Trophoblast cell (in vitro differentiated cells and primary cell): ENCODE measurements around the gene SLC22A14.

Experiments
- DNase-seq, 2 donors: peaks; one replicate each; pipeline ENCODE4 v3.0.0-alpha.2; 2016
- H2AFZ ChIP-seq: 2 replicates; pipeline ENCODE4 v1.6.1; 2013; ENCODE audit warnings: low read length, moderate library complexity, mild to moderate bottlenecking; ENCODE audit not compliant: insufficient read depth, poor library complexity
- H2AK5ac ChIP-seq: 2 replicates; pipeline ENCODE4 v1.6.1; 2013; ENCODE audit warnings: mild to moderate bottlenecking, low read length
- H2BK120ac ChIP-seq: 2 replicates; pipeline ENCODE4 v1.6.1; 2013; ENCODE audit warnings: low read length, mild to moderate bottlenecking, moderate library complexity; ENCODE audit not compliant: insufficient read depth, poor library complexity
- H2BK12ac ChIP-seq: 2 replicates; pipeline ENCODE4 v1.6.1; 2013; ENCODE audit warnings: mild to moderate bottlenecking, low read length, moderate library complexity
- H2BK5ac ChIP-seq: 2 replicates; pipeline ENCODE4 v1.6.1; 2013; ENCODE audit warnings: low read length, low read depth, moderate library complexity, mild to moderate bottlenecking; ENCODE audit not compliant: poor library complexity
- H3K14ac ChIP-seq: 2 replicates; pipeline ENCODE4 v1.6.1; 2013; ENCODE audit warnings: mild to moderate bottlenecking, low read length
- H3K18ac ChIP-seq: 2 replicates; pipeline ENCODE4 v1.6.1; 2013; ENCODE audit warnings: mild to moderate bottlenecking, low read length
- H3K23ac ChIP-seq: 2 replicates; pipeline ENCODE4 v1.6.1; 2013; ENCODE audit warnings: low read length
- H3K27ac ChIP-seq: 2 replicates; pipeline ENCODE4 v1.5.1; 2013; ENCODE audit warnings: low read depth, mild to moderate bottlenecking, inconsistent platforms, low read length, moderate library complexity
- H3K27me3 ChIP-seq: 2 replicates; pipeline ENCODE4 v1.6.1; 2013; ENCODE audit warnings: inconsistent platforms, mild to moderate bottlenecking, low read length, moderate library complexity; ENCODE audit not compliant: insufficient read depth
- H3K36me3 ChIP-seq, 2 experiments: 1 replicate in 1 of 2; 2 replicates in 1 of 2; pipeline ENCODE4 v1.6.1; 2013; ENCODE audit warnings: low read length in 2 of 2, mild to moderate bottlenecking in 2 of 2, moderate library complexity in 1 of 2; ENCODE audit not compliant: insufficient read depth in 2 of 2, control insufficient read depth in 1 of 2
- H3K4ac ChIP-seq: 2 replicates; pipeline ENCODE4 v1.6.1; 2013; ENCODE audit warnings: low read depth, mild to moderate bottlenecking, low read length, moderate library complexity
- H3K4me1 ChIP-seq, 2 experiments: 1 replicate in 1 of 2; 2 replicates in 1 of 2; pipeline ENCODE4 v1.6.1; 2013; ENCODE audit warnings: low read length in 2 of 2, mild to moderate bottlenecking in 2 of 2, moderate library complexity in 1 of 2; ENCODE audit not compliant: insufficient read depth in 2 of 2, control insufficient read depth in 1 of 2
- H3K4me2 ChIP-seq: 2 replicates; pipeline ENCODE4 v1.6.1; 2013; ENCODE audit warnings: inconsistent platforms, mild to moderate bottlenecking, low read length, moderate library complexity
- H3K4me3 ChIP-seq: 2 replicates; pipeline ENCODE4 v1.5.1; 2013; ENCODE audit warnings: mild to moderate bottlenecking, low read depth, low read length, inconsistent platforms
- H3K79me1 ChIP-seq: one replicate; pipeline ENCODE4 v1.6.1; 2013; ENCODE audit warnings: low read length
- H3K79me2 ChIP-seq: 2 replicates; pipeline ENCODE4 v1.6.1; 2013; ENCODE audit warnings: low read length, mild to moderate bottlenecking; ENCODE audit not compliant: control insufficient read depth, insufficient read depth, poor library complexity
- H3K9ac ChIP-seq: 2 replicates; pipeline ENCODE4 v1.6.1; 2013; ENCODE audit warnings: mild to moderate bottlenecking, low read length
- H3K9me3 ChIP-seq: 2 replicates; pipeline ENCODE4 v1.6.1; 2013; ENCODE audit warnings: low read depth, mild to moderate bottlenecking, control low read depth, inconsistent platforms, low read length; ENCODE audit not compliant: insufficient read depth
- H4K12ac ChIP-seq: 2 replicates; pipeline ENCODE4 v1.6.1; 2013; ENCODE audit warnings: low read depth, mild to moderate bottlenecking, low read length, moderate library complexity
- H4K8ac ChIP-seq: 2 replicates; pipeline ENCODE4 v1.6.1; 2013; ENCODE audit warnings: low read depth, mild to moderate bottlenecking, low read length, moderate library complexity
- H4K91ac ChIP-seq: one replicate; pipeline ENCODE4 v1.6.1; 2013; ENCODE audit warnings: low read depth, mild to moderate bottlenecking, low read length, moderate library complexity
- WGBS: extraction: QIAGEN DNeasy Blood & Tissue Kit; methylation state at CpG from one replicate; pipeline ENCODE4 v1.1.7; 2013; ENCODE audit warnings: missing lambda C conversion rate; ENCODE audit not compliant: insufficient read length, insufficient coverage; ENCODE audit errors: extremely low coverage; 5-methylcytosine and 5-hydroxymethylcytosine counted together

SLC22A14 gene

GRCh38 chr3:38331257-38332022, 49.3 kb downstream of the SLC22A14 start:
- no peaks in the 10 kb centered on the region for H3K27me3 ChIP-seq
- DNase-seq = no peak

DNA sequence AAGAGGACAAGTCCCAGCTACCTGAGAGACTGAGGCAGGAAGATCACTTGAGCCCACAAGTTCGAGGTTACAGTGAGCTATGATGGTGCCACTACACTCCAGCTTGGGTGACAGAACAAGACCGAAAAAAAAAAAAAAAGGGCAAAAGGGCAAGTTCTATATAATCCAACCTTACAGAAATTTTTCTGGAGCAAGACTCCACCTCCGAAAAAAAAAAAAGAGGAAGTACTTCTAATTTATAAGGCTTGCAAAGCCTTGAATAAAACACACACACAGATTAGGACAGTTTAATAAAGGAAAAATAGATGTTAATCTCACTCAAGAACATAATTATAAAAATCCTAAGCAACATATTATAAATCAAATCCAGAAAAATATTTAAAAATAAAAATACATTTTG, 50.1 kb downstream of the SLC22A14 start:
- H3K23ac ChIP-seq = no peak overlapping the region
- no peak overlapping the region for H4K91ac ChIP-seq
- no peak overlapping the region for H3K14ac ChIP-seq
- H3K27me3 ChIP-seq = no peaks in the 10 kb centered on the region
- H4K12ac ChIP-seq = no peak overlapping the region
- H2BK120ac ChIP-seq = no peak overlapping the region
- WGBS = no CpG with 5 or more reads among the region's 3 CpGs
- H3K79me2 ChIP-seq = no peaks in the 10 kb centered on the region
- no peak for DNase-seq
- H2BK5ac ChIP-seq = no peak overlapping the region
- H3K9me3 ChIP-seq = peaks cover 4% of the 10 kb centered on the region
- no peak overlapping the region for H4K8ac ChIP-seq
- H3K79me1 ChIP-seq = no peaks in the 10 kb centered on the region
- H3K4ac ChIP-seq = no peak overlapping the region
- H3K4me2 ChIP-seq = no peak overlapping the region
- H2AFZ ChIP-seq = no peak overlapping the region
- H3K4me3 ChIP-seq = no peak overlapping the region
- no peak overlapping the region for H2AK5ac ChIP-seq
- no peak overlapping the region for H3K27ac ChIP-seq
- H3K18ac ChIP-seq = no peak overlapping the region
- no peaks in the 10 kb centered on the region for H3K4me1 ChIP-seq
- H3K36me3 ChIP-seq = no peaks in the 10 kb centered on the region
- H3K9ac ChIP-seq = no peak overlapping the region
- H2BK12ac ChIP-seq = no peak overlapping the region

More at GRCh38 chr3:38331257-38332022, 49.3 kb downstream of the SLC22A14 start:
- Histone ChIP-seq H3K9ac (no peak overlapping the region), H3K23ac (no peak overlapping the region), H3K79me2 (no peaks in the 10 kb centered on the region), H4K8ac (no peak overlapping the region), H3K18ac (no peak overlapping the region), H3K36me3 (no peaks in the 10 kb centered on the region), H2BK120ac (no peak overlapping the region), H3K27ac (no peak overlapping the region), H4K12ac (no peak overlapping the region), H3K79me1 (no peaks in the 10 kb centered on the region), H2AFZ (no peak overlapping the region), H2BK12ac (no peak overlapping the region), H3K4me1 (no peaks in the 10 kb centered on the region), H2BK5ac (no peak overlapping the region), H4K91ac (no peak overlapping the region), H3K9me3 (peaks cover 7% of the 10 kb centered on the region), H2AK5ac (no peak overlapping the region), H3K14ac (no peak overlapping the region), H3K4ac (no peak overlapping the region), H3K4me2 (no peak overlapping the region), H3K4me3 (no peak overlapping the region)
- WGBS = no CpG with 5 or more reads among the region's 4 CpGs

DNA sequence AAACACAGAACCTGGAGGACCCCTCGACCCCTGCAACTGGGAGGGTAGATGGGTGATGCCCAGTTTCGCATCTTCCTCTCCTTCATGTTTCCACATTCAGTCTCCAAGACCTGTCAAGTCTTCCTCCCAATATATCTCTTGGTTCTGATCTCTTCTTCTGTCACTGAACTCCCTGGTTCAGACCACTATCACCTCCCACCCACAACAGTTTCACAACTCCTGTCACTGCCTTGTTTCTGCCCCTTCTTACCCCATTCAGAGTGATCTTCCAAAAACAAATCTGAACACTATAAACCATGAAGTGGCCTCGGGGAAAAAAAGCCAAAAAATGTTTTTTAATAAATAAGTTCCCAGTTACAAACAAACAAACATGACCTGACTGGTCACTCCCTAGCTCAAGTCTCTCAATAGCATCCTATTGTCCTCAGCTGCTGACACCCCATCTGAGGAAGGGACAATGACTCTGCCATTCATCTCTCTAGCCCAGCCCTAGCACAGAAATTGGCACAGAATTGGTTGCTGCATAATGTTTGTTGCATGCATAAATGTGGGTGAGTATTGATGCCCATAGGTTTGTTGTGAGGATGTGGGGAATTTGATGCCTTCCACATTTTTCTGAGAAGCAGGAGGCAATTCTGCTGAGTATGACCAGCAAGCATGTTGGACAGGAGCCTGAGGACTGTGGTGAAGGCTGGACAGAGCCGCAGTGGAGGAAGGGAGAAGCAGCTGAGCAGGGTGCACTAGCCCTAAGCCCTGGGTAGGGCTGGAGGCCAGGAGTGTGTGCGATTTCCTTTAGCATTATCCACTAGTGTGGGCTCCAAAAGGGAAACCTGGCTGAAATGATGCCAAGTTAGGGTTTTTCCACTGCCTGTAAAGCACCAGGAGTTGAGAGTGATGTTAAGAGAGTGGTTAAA, 52.3 kb downstream of the SLC22A14 start:
- no peak for DNase-seq
- no peak overlapping the region for H3K9ac ChIP-seq
- no peak overlapping the region for H4K91ac ChIP-seq
- H3K4me3 ChIP-seq = no peak overlapping the region
- no peak overlapping the region for H4K12ac ChIP-seq
- H2AK5ac ChIP-seq = no peak overlapping the region
- no peak overlapping the region for H2AFZ ChIP-seq
- no peaks in the 10 kb centered on the region for H3K79me2 ChIP-seq
- H3K4ac ChIP-seq = no peak overlapping the region
- H3K27ac ChIP-seq = no peak overlapping the region
- no peaks in the 10 kb centered on the region for H3K27me3 ChIP-seq
- no peak overlapping the region for H2BK5ac ChIP-seq
- H3K9me3 ChIP-seq = no peaks in the 10 kb centered on the region
- no peak overlapping the region for H2BK12ac ChIP-seq
- H3K18ac ChIP-seq = no peak overlapping the region
- no peak overlapping the region for H3K4me2 ChIP-seq
- no peak overlapping the region for H3K23ac ChIP-seq
- WGBS = no CpG with 5 or more reads among the region's 5 CpGs
- H2BK120ac ChIP-seq = no peak overlapping the region
- no peaks in the 10 kb centered on the region for H3K4me1 ChIP-seq
- no peak overlapping the region for H4K8ac ChIP-seq
- H3K79me1 ChIP-seq = no peaks in the 10 kb centered on the region
- H3K36me3 ChIP-seq = no peaks in the 10 kb centered on the region
- H3K14ac ChIP-seq = no peak overlapping the region

DNA sequence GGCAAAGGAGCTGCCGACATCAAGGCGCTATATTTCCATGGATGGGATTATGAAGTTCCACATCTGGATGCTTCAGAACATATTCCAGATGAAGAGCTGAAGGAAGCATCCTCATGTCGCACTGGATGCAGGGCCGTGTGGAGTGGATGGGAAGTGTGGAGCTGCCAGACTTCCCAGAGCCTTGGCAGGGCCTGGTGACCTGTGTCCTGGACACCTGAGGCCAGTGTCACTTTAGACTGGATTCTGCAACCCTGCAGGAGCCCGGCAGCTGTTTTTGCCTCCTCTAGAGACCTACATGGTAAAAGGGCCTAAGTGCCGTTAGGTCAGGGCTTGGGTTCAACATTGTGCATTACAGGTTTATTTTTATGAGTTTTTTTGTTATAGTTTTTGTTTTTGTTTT, 53.2 kb downstream of the SLC22A14 start:
- Histone ChIP-seq H4K8ac (no peak overlapping the region), H4K91ac (no peak overlapping the region), H2BK120ac (no peak overlapping the region), H3K36me3 (no peaks in the 10 kb centered on the region), H3K79me1 (no peaks in the 10 kb centered on the region), H3K27me3 (no peaks in the 10 kb centered on the region), H2AK5ac (no peak overlapping the region), H3K4me3 (no peak overlapping the region), H3K9ac (no peak overlapping the region), H3K14ac (no peak overlapping the region), H3K4me2 (no peak overlapping the region), H2BK12ac (no peak overlapping the region), H3K27ac (no peak overlapping the region), H3K9me3 (no peaks in the 10 kb centered on the region), H3K4ac (no peak overlapping the region), H3K23ac (no peak overlapping the region), H4K12ac (no peak overlapping the region), H3K18ac (no peak overlapping the region), H2BK5ac (no peak overlapping the region), H3K79me2 (no peaks in the 10 kb centered on the region), H3K4me1 (peaks cover 0 to 1% of the 10 kb centered on the region in 2 experiments), H2AFZ (no peak overlapping the region)
- DNase-seq = no peak
- no CpG with 5 or more reads among the region's 6 CpGs for WGBS
